ENCODE measurements around the gene ACTN1. TPM values are rescaled to one million over a fixed set of nuclear protein-coding genes. Genes with fewer than 3 reads are reported as not detected.
"Not testable (repeated sequence)": the region's sequence is repeated elsewhere in the genome, so short reads cannot be mapped to it uniquely, and the experiment has no call there.

Gene ACTN1
- total RNA-seq, 1 experiment from 2014 or later: 148 TPM

GRCh38 chr14:68849416-68849815 lies 129.7 kb downstream of the ACTN1 start:
- no TSS peak for BruUV-seq (replicated peaks)
- POLR2A ChIA-PET (ENCODE audit: low non-redundant PET): no interaction called here
- no peaks in the 10 kb centered on the region for H3K4me1 ChIP-seq (ENCODE audit: insufficient read depth, low read length, poor library complexity, severe bottlenecking)
- intact Hi-C loops (cut with micrococcal nuclease; ENCODE audit: unreplicated experiment): no loop called here
- CTCF ChIA-PET: interaction anchor here (0.9 kb wide), 1 partner anchor 16 kb away, joined by 3 read pairs; no protein-coding TSS in a partner anchor
- no peak overlapping the region for H3K27ac ChIP-seq (ENCODE audit: low read depth, low read length, poor library complexity, severe bottlenecking)
- DNase-seq (ENCODE audit: low spot score): no peak
- H3K4me3 ChIP-seq (ENCODE audit: low read depth, low read length, poor library complexity, severe bottlenecking): no peak overlapping the region
- no peak for TF ChIP-seq EZH2 (IDR thresholded peaks at IDR 0.05; ENCODE audit: borderline replicate concordance, low read depth, low read length, poor library complexity, severe bottlenecking)
- no peak for TF ChIP-seq CTCF (conservative IDR thresholded peaks at IDR 0.05; ENCODE audit: low read depth, low read length)
- H3K27me3 ChIP-seq (replicated peaks; ENCODE audit: insufficient read depth, low read depth, low read length, poor library complexity): no peaks in the 10 kb centered on the region
- H3K9me3 ChIP-seq (ENCODE audit: low read depth, low read length, poor library complexity, severe bottlenecking): no peaks in the 10 kb centered on the region
- no peaks in the 10 kb centered on the region for H3K36me3 ChIP-seq (ENCODE audit: insufficient read depth, low read length, poor library complexity, severe bottlenecking)

GRCh38 chr14:68848253-68848652 lies 130.8 kb downstream of the ACTN1 start:
- H3K27me3 ChIP-seq (replicated peaks; ENCODE audit: insufficient read depth, low read depth, low read length, poor library complexity): no peaks in the 10 kb centered on the region
- H3K36me3 ChIP-seq (ENCODE audit: insufficient read depth, low read length, poor library complexity, severe bottlenecking): no peaks in the 10 kb centered on the region
- H3K9me3 ChIP-seq (ENCODE audit: low read depth, low read length, poor library complexity, severe bottlenecking): no peaks in the 10 kb centered on the region
- no peaks in the 10 kb centered on the region for H3K4me1 ChIP-seq (ENCODE audit: insufficient read depth, low read length, poor library complexity, severe bottlenecking)
- BruUV-seq (replicated peaks): no TSS peak
- no peak overlapping the region for H3K4me3 ChIP-seq (ENCODE audit: low read depth, low read length, poor library complexity, severe bottlenecking)
- POLR2A ChIA-PET (ENCODE audit: low non-redundant PET): no interaction called here
- intact Hi-C loops (cut with micrococcal nuclease; ENCODE audit: unreplicated experiment): no loop called here
- no peak for TF ChIP-seq EZH2 (IDR thresholded peaks at IDR 0.05; ENCODE audit: borderline replicate concordance, low read depth, low read length, poor library complexity, severe bottlenecking)
- TF ChIP-seq CTCF (conservative IDR thresholded peaks at IDR 0.05; ENCODE audit: low read depth, low read length): no peak
- no peak overlapping the region for H3K27ac ChIP-seq (ENCODE audit: low read depth, low read length, poor library complexity, severe bottlenecking)
- no peak for DNase-seq (ENCODE audit: low spot score)
- CTCF ChIA-PET: no interaction called here

GRCh38 chr14:68847640-68848039 lies 131.5 kb downstream of the ACTN1 start:
- POLR2A ChIA-PET (ENCODE audit: low non-redundant PET): not testable (repeated sequence)

GRCh38 chr14:68846466-68846865 lies 132.6 kb downstream of the ACTN1 start:
- TF ChIP-seq EZH2 (IDR thresholded peaks at IDR 0.05; ENCODE audit: borderline replicate concordance, low read depth, low read length, poor library complexity, severe bottlenecking) (no peak), CTCF (conservative IDR thresholded peaks at IDR 0.05; ENCODE audit: low read depth, low read length) (no peak)
- ChIA-PET POLR2A (ENCODE audit: low non-redundant PET) (no interaction called here), CTCF (no interaction called here)
- Histone ChIP-seq H3K36me3 (ENCODE audit: insufficient read depth, low read length, poor library complexity, severe bottlenecking) (no peaks in the 10 kb centered on the region), H3K4me1 (ENCODE audit: insufficient read depth, low read length, poor library complexity, severe bottlenecking) (no peaks in the 10 kb centered on the region), H3K27ac (ENCODE audit: low read depth, low read length, poor library complexity, severe bottlenecking) (no peak overlapping the region), H3K27me3 (replicated peaks; ENCODE audit: insufficient read depth, low read depth, low read length, poor library complexity) (no peaks in the 10 kb centered on the region), H3K4me3 (ENCODE audit: low read depth, low read length, poor library complexity, severe bottlenecking) (no peak overlapping the region), H3K9me3 (ENCODE audit: low read depth, low read length, poor library complexity, severe bottlenecking) (no peaks in the 10 kb centered on the region)
- intact Hi-C loops (cut with micrococcal nuclease; ENCODE audit: unreplicated experiment): no loop called here
- no TSS peak for BruUV-seq (replicated peaks)
- DNase-seq (ENCODE audit: low spot score): peak; percentile 9

More at GRCh38 chr14:68847640-68848039, 131.5 kb downstream of the ACTN1 start:
- H3K27ac ChIP-seq (ENCODE audit: low read depth, low read length, poor library complexity, severe bottlenecking); BruUV-seq (replicated peaks); H3K27me3 ChIP-seq (replicated peaks; ENCODE audit: insufficient read depth, low read depth, low read length, poor library complexity); intact Hi-C loops (cut with micrococcal nuclease; ENCODE audit: unreplicated experiment); H3K4me3 ChIP-seq (ENCODE audit: low read depth, low read length, poor library complexity, severe bottlenecking); H3K36me3 ChIP-seq (ENCODE audit: insufficient read depth, low read length, poor library complexity, severe bottlenecking); H3K9me3 ChIP-seq (ENCODE audit: low read depth, low read length, poor library complexity, severe bottlenecking); H3K4me1 ChIP-seq (ENCODE audit: insufficient read depth, low read length, poor library complexity, severe bottlenecking); DNase-seq (ENCODE audit: low spot score); CTCF ChIA-PET: not testable (repeated sequence)
